GM20000 (cell line): ENCODE results near the gene TSPAN1.

Source experiments
- DNase-seq: peaks from one replicate; pipeline ENCODE4 v3.0.0; 2012; ENCODE audit warnings: low spot score
- CTCF ChIP-seq: IDR thresholded peaks from 2 replicates; pipeline ENCODE4 v1.5.1; 2012; ENCODE audit warnings: mild to moderate bottlenecking, control low read depth; ENCODE audit errors: extremely low read depth, missing control alignments

The TSPAN1 gene

DNA sequence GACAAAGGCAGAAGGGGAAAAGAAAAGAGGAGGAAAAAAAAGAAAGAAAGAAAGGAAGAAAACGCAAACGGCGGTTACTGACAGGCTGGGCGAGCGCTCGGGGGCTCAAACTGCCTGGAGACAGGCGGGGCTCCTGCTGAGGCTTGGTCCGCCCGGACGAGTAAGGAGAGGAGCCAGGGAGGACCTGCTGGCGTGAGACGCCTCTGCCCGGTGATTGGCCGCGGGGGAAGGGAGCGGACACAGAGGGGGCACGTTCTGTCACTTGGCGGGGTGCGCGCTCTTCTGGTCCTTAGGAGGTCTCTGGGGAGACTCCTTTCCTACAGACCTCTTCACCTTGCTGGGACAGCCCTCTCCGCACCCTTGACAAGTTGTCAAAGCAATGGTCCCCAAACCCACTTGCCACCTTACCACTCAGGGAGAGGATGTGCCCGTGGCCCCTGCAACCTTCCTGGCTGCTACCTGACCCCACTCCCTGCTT, 41.7 kb upstream of the TSPAN1 start:
- TF ChIP-seq CTCF = no peak
- DNase-seq = peak; percentile 74

DNA sequence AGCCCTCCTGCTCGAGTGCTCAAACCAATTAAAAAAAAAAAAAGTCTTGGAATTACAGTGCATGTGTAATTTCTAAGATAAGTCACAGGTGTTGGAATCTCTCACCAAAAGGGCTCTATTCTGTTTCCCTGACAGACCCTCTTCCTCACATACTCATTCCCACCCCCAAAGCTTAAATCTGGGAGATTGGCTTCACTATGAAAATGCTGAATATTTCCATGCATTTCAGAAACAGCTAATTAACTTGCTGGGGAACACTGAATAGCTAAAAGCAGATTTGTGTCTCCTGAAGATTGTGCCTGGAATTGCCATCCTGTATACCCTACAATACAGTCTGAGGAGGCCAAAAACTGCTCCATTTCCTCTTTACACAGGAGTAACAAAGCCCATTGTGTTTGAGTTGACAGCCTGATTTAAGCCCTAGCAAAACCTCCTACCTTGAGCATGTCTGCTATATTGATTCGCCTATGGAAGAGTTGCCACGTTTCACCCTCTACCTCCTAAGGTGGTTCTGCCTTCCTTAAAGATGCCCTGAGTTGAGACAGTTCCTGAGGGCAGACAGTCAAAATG, 41.0 kb upstream of the TSPAN1 start:
- no peak for TF ChIP-seq CTCF
- DNase-seq = no peak

DNA sequence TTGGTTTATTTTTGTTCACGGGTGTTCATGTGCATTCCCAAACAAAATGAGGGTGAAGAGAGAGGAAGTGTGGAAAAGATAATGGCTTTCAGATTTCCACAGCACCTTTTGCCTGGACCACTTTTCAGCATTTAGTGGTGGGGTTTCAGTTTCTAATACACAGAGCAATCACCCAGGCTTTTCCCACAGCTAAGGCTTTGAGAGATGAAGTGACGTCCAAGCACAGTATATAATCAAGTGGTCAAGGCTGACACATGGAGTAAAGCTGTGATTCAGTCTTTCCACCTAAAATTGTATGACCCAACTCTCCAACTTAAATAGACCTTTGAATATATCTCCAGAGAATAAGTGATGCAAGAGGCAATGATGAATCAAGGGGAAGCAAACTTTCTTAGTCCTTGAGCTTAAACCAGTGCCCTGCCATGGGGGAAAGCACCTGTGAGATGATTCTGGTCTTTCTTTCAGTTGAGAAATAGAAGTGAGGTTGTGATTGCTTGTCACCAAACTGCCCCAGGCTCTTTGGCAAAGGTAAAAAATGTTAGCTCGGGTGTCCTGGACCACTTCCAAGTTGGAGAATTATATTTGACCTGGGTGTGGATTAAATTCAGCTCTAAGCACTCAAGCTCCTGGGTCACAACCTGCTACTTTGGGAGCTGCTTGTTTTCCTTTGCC, 40.1 kb upstream of the TSPAN1 start:
- DNase-seq = peak; percentile 29
- TF ChIP-seq CTCF = no peak

DNA sequence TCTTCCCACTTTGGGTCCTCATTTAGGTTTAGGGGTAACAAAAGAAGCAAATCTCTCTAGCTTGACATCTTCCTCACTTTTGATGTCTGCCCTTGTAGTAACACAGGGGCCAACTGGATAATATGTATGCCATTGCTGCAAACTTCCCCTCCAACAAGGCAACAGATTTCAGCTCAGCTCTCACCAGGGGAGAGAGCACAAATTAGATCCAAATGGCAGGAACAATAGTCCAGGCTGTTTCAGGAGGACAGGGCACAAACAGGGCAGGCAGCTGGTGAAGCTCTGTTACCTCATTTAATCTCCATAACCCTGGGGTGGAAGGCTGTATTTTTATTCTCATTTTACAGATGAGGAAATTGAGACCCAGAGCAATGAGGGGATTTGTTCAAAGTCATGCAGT, 38.2 kb upstream of the TSPAN1 start:
- no peak for DNase-seq
- no peak for TF ChIP-seq CTCF

- no peak for TF ChIP-seq CTCF
- DNase-seq = no peak
Observed at GRCh38 chr1:46137916-46138315, 37.0 kb upstream of the TSPAN1 start.

GRCh38 chr1:46148318-46148717, 26.6 kb upstream of the TSPAN1 start:
- no peak for TF ChIP-seq CTCF

DNA sequence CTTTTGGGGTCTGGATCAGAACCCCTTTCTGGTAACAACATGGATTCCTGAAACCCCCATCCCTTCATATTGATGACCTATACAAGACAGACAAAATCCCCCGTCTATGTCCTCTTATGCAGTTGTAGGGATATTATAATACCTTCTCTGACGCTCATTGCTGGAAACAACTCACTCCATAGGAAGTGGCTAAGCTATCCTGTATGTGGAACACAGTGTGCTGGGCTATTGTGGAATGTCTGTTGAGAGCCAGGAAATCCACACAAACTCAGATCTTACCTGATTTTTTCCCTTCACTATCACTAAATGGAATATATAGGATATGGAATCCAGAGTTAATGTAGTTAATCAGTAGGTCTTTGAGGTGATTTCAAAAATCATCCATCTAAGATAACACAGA, 24.8 kb upstream of the TSPAN1 start:
- TF ChIP-seq CTCF = no peak
- no peak for DNase-seq

More at GRCh38 chr1:46148318-46148717, 26.6 kb upstream of the TSPAN1 start:
- no peak for DNase-seq
